ENCODE measurements around the gene CHST7.

CHST7 gene

GRCh38 chrX:46574774-46575381 is 1.3 kb downstream of the CHST7 start:
- no peak for TF ChIP-seq CTCF (IDR thresholded peaks at IDR 0.05; ENCODE audit: insufficient read depth, low read depth, low read length, missing control alignments)
- peak overlapping the region; percentile 38 for H3K4me3 ChIP-seq (ENCODE audit: low read length)
- DNase-seq (ENCODE audit: low read depth): peak; percentile 49

- no peak for TF ChIP-seq CTCF (IDR thresholded peaks at IDR 0.05; ENCODE audit: insufficient read depth, low read depth, low read length, missing control alignments)
- DNase-seq (ENCODE audit: low read depth): peak; percentile 4
- H3K4me3 ChIP-seq (ENCODE audit: low read length): no peak overlapping the region
These were observed 2.0 kb downstream of the CHST7 start for GRCh38 chrX:46575586-46575985.

GRCh38 chrX:46575991-46576392 is 2.4 kb downstream of the CHST7 start:
- peak; percentile 57 for DNase-seq (ENCODE audit: low read depth)
- no peak for TF ChIP-seq CTCF (IDR thresholded peaks at IDR 0.05; ENCODE audit: insufficient read depth, low read depth, low read length, missing control alignments)
- H3K4me3 ChIP-seq (ENCODE audit: low read length): no peak overlapping the region

- H3K4me3 ChIP-seq (ENCODE audit: low read length): no peak overlapping the region
- DNase-seq (ENCODE audit: low read depth): no peak
These were observed 2.9 kb downstream of the CHST7 start for GRCh38 chrX:46576458-46576857.

DNA sequence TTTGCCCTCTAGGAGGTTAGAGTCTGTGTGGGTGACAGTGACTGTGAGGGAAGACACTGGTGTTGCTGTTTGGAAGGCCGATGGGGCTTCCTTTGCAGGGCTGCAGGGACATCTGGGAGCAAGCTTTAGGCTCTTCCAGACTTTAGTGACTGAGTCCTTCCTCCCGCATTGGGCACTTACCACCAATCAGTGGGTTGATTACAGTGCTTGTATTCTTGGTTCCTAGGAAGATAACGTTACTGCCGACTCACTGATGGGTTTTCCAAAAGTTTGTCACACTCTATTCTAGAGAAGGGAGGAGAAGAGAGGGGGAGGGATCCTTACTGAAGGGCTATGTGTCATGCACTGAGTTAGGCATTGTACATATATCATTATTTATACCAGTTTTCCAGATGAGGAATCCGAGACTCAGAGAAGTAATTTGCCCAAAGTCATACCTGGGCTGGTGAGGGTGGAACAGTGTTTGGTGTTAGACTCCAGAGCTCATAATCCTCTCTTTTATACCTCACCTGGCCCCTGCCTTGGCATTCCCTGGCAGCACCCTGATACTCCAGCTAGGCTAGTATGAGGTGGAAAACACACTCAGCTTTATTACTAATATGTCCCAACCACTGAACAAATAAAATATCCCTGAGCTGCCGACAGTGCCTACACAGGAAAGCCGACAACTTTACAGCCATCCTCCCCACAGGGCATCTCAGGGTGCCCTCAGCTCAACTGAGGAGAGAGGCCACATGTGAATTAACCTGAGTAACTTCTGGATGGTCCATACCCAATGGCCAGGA is 3.8 kb downstream of the CHST7 start:
- TF ChIP-seq CTCF (IDR thresholded peaks at IDR 0.05; ENCODE audit: insufficient read depth, low read depth, low read length, missing control alignments): no peak
- DNase-seq (ENCODE audit: low read depth): peak; percentile 35
- no peak overlapping the region for H3K4me3 ChIP-seq (ENCODE audit: low read length)

More at GRCh38 chrX:46576458-46576857, 2.9 kb downstream of the CHST7 start:
- no peak for TF ChIP-seq CTCF (IDR thresholded peaks at IDR 0.05; ENCODE audit: insufficient read depth, low read depth, low read length, missing control alignments)

- TF ChIP-seq CTCF (IDR thresholded peaks at IDR 0.05; ENCODE audit: insufficient read depth, low read depth, low read length, missing control alignments): no peak
- no peak for DNase-seq (ENCODE audit: low read depth)
- H3K4me3 ChIP-seq (ENCODE audit: low read length): no peak overlapping the region
These were observed 5.7 kb downstream of the CHST7 start for GRCh38 chrX:46579250-46579649.

Measured in epithelial cell of esophagus (primary cell).